Ramos (cell line): ENCODE data around the gene OCSTAMP.

Source experiments
- in situ Hi-C: fragments of 300-500 bp; cut with MboI; formaldehyde crosslinking; loops from one replicate; pipeline ENCODE4 v1.14.3; 2022; ENCODE audit warnings: low sequenced_read_pairs; ENCODE audit not compliant: unreplicated experiment

OCSTAMP gene

GRCh38 chr20:46523696-46524328 is 26.6 kb downstream of the OCSTAMP start:
- in situ Hi-C loops: no loop called here

DNA sequence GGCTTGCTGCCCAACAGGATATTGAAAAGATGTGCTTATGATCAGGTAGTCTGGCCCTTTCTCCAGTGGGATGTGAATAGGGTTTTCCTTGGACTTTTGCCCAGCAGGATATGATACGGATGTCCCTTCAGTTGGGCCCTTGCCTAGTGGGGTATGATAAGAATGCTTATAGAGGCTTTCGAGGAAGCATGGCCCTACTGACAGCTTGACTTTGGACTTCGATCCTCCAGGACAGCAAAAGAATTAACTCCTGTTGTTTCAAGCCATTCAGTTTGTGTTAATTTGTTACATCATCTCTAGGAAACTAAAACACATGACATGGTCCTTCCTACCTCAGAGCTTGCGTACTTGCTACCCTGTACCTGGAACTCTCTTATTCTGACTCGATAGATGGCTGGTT is 27.3 kb downstream of the OCSTAMP start:
- in situ Hi-C loops: no loop called here

DNA sequence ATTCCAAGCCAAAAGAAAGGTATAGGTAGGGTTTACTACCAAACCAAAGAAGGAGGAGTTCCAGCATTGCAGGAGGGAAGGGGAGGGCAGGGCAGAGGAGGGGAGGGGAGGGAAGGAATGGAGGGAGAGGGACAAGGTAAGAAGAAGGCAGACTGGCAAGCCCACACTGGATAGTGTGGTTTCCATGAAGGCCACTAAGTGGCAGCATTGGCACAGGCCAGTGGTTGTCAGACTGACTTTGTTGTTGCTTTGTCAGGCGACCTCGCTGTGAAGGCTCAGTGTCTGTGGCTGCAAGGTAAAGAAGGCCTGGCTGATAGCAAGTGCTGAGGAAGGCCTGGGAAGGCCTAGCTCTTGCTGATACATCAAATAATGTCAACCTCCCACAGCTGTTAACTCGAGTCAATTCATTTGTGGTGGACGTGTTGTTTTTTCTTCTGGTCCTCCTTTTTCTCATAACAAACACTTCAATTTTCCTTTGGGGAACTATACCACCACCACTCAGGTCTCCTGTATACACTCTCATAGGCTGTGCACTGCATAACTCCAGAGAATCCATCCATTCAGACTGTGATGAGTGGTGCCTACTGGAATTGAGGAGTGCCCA is 29.4 kb downstream of the OCSTAMP start:
- in situ Hi-C loops: no loop called here

- in situ Hi-C loops: no loop called here
These were observed 29.9 kb downstream of the OCSTAMP start for GRCh38 chr20:46520540-46520939.

DNA sequence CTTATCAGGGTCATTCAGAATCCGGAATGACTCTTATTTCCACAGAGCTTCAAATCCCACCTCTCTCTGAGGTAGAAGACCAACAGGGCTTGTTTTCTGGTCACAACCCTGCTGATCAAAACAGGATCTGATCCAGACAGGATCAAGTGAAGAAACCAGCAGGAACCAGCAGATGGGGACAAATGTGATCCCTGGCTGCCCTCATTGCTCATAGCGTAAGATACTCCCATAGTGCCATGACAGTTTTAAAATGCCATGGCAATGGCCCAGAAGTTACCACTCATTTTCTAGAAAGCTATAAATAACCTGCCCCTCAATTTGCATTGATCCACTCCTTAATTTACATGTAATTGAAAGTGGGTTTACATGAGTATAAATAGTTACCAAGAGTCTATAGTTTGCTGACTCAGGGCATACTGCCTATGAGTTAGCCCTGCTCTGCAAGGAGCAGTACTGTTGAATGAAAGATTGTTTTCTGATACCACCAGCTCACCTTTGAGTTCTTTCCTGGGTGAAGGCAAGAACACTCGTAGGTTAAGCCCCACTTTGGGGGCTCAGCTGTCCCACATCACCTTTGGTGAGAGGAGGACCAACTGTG is 30.9 kb downstream of the OCSTAMP start:
- in situ Hi-C loops: no loop called here

DNA sequence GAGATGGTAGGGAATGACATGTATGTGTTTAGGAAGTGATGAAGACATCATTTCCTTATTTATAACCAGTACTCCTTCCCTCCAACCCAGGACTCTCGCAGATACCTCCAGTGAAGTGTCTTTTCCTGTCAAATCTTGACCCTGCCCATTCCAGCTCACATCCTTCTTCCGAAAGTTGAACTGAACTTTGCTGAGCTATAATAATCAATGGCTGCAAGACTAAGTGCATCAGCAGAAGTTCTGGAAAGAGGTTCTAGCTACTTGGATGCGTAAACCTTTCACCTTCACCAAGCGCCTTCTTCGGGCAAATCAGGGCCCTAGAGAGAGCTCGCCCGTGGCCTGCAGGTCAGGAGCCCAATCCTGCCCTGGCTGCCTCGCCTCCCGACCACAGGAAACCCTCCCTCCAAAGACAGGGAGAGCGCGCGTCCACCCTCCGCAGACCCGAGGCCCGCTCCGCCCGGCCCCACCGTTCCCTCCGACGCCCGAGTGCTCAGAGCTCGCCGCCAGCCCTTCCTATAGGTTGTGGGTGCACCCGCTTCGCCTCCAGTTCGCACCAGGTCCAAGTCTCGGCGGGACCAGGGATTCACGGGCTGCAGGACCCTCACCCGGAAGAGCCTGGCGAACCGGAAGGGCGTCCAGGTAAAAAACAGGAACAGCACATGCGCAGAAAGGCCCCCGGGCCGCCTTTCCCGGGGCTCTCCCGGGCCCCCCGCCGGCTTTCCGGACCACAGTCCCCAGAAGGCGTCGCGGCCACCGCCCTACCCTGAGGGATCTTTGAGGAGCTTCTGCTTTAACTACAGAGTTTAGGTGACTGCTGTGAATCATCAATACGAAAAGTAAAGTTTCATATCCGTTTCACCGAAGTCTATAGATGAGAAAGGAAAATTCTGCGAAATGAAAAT is 37.3 kb downstream of the OCSTAMP start, which contains the start of gene ZNF334:
Gene ZNF334 (minus strand): TSS at position 617 of the 902 bp plus-strand sequence. CDS start 1,457 bp downstream, outside the sequence.
- in situ Hi-C loops: no loop called here

- in situ Hi-C loops: no loop called here
These were observed 40.9 kb downstream of the OCSTAMP start for GRCh38 chr20:46509523-46509922.

- in situ Hi-C loops: no loop called here
These were observed 42.6 kb downstream of the OCSTAMP start for GRCh38 chr20:46507760-46508407.

GRCh38 chr20:46505506-46505905 is 44.9 kb downstream of the OCSTAMP start:
- in situ Hi-C loops: no loop called here

DNA sequence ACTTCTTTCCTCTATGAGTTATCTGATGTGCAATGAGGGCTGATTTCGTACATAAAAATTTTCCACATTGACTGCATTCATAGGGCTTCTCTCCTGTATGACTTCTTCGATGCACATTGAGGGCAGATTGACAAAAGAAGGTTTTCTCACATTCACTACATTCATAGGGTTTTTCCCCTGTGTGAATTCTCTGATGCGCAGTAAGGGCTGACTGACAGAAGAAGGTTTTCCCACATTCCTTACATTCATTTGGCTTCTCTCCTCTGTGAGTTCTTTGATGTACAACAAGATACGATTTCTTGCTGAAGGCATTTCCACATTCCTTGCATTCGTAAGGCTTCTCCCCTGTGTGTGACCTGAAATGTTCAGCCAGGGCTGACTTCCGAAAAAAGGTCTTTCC is 48.5 kb downstream of the OCSTAMP start:
- in situ Hi-C loops: no loop called here

- in situ Hi-C loops: no loop called here
These were observed 49.0 kb downstream of the OCSTAMP start for GRCh38 chr20:46501337-46501942.

DNA sequence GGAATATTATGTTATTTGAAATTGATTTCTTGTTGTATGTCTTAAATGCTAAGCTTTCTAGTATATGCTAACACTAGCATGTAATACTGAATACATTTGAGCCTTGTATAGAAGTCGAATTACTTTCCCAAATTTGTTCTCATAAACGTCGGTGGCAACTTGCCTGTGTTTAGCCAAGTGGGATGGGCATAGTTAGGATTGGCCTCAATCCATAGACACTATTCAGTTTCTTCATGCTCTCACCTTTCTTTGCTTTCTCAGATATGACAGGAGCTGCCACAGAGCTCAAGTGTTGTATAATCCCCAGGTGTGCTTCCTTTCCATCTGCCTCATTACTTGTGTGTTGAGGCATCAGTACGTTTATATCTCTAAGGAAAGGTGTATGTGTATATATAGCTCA is 56.4 kb downstream of the OCSTAMP start:
- in situ Hi-C loops: no loop called here

DNA sequence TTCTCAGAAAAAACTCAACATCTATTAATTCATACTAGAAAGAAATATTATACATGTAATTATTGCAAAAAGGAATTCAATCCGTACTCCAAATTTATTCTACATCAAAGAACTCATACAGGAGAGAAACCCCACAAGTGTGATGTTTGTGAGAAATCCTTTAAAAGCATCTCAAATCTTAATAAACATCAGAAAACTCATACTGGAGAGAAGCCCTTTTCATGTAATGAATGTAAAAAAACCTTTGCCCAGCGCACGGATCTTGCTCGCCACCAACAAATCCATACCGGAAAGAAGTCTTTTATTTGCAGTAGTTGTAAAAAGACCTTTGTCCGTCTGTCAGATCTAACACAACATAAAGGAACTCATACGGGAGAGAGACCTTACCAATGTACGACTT is 59.1 kb downstream of the OCSTAMP start:
- in situ Hi-C loops: no loop called here
